Breast epithelium (tissue), 3 donors: ENCODE measurements around the gene DDX4.

Source experiments
- CTCF ChIP-seq, 3 donors: fragments of 450-650 bp; IDR thresholded peaks; one replicate each; pipeline ENCODE4 v1.5.1; 2016 to 2017; ENCODE audit warnings: antibody characterized with exemption in 3 of 3, mild to moderate bottlenecking in 3 of 3, moderate library complexity in 3 of 3
- POLR2A ChIP-seq: fragments of 450-650 bp; IDR thresholded peaks from one replicate; pipeline ENCODE4 v1.6.1; 2016; ENCODE audit warnings: antibody characterized with exemption, mild to moderate bottlenecking, moderate library complexity
- POLR2AphosphoS5 ChIP-seq, 3 donors: sonication (generic); formaldehyde crosslinking; IDR thresholded peaks; one replicate each; pipeline ENCODE4 v1.6.1; 2017; ENCODE audit warnings: antibody characterized with exemption in 3 of 3

GRCh38 chr5:55836191-55836590 lies 98.3 kb downstream of the DDX4 start:
- TF ChIP-seq CTCF (IDR thresholded peaks at IDR 0.05), result no peak
- no peak for TF ChIP-seq POLR2A
- TF ChIP-seq POLR2AphosphoS5 (IDR thresholded peaks at IDR 0.05), result no peak
